Astrocyte of the cerebellum (primary cell): ENCODE results near the gene STON1.
A peak's percentile ranks its signal among the peaks of the same experiment; 100 is the strongest.

Source experiments
- DNase-seq: peaks from one replicate; pipeline ENCODE4 v3.0.0-alpha.2; 2011; ENCODE audit warnings: low read depth
- H3K4me3 ChIP-seq: 2 replicates; pipeline ENCODE4 v1.5.1; 2011; ENCODE audit warnings: mild to moderate bottlenecking, low read depth, low read length, moderate library complexity
- CTCF ChIP-seq: IDR thresholded peaks from 2 replicates; pipeline ENCODE4 v1.5.1; 2012; ENCODE audit warnings: low read length, low read depth, moderate library complexity, mild to moderate bottlenecking; ENCODE audit errors: missing control alignments
- in situ Hi-C: cut with HindIII; loops from 2 replicates; pipeline ENCODE4 v1.10.0; 2017; ENCODE audit warnings: low sequenced_read_pairs

The STON1 gene

GRCh38 chr2:48530033-48530811, at the start of gene STON1:
Gene STON1 (plus strand): TSS chr2:48530154. CDS start chr2:48580634, 50,480 bp downstream.
- peak within 1 kb of the TSS; percentile 75 for H3K4me3 ChIP-seq
- in situ Hi-C loops, result no loop called here
- peak; percentile 19 for TF ChIP-seq CTCF
- no peak for DNase-seq

GRCh38 chr2:48480526-48480925, 49.4 kb upstream of the STON1 start:
- DNase-seq, result no peak
- no peak for TF ChIP-seq CTCF
- no peak overlapping the region for H3K4me3 ChIP-seq
- in situ Hi-C loops, result no loop called here

GRCh38 chr2:48482313-48482712, 47.6 kb upstream of the STON1 start:
- in situ Hi-C loops, result no loop called here
- no peak overlapping the region for H3K4me3 ChIP-seq
- TF ChIP-seq CTCF, result no peak
- peak; percentile 90 for DNase-seq

- no peak for DNase-seq
- H3K4me3 ChIP-seq, result no peak overlapping the region
- in situ Hi-C loops, result no loop called here
- TF ChIP-seq CTCF, result no peak
These were observed 47.2 kb upstream of the STON1 start for GRCh38 chr2:48482769-48483168.

- in situ Hi-C loops, result no loop called here
- no peak overlapping the region for H3K4me3 ChIP-seq
- TF ChIP-seq CTCF, result no peak
- DNase-seq, result peak; percentile 76
These were observed 46.4 kb upstream of the STON1 start for GRCh38 chr2:48483506-48483905.

GRCh38 chr2:48483916-48484315, 46.0 kb upstream of the STON1 start:
- in situ Hi-C loops, result no loop called here
- no peak for TF ChIP-seq CTCF
- no peak overlapping the region for H3K4me3 ChIP-seq
- DNase-seq, result peak; percentile 90

GRCh38 chr2:48488545-48488944, 41.4 kb upstream of the STON1 start:
- DNase-seq, result no peak
- in situ Hi-C loops, result no loop called here
- TF ChIP-seq CTCF, result no peak
- no peak overlapping the region for H3K4me3 ChIP-seq
